Retinal pigment epithelial cell (primary cell): Measurements from ENCODE around the gene KMT2C.

Experiments
- DNase-seq: peaks from one replicate; pipeline ENCODE4 v3.0.0-alpha.2; 2010; ENCODE audit warnings: low read depth
- H3K4me3 ChIP-seq: 2 replicates; pipeline ENCODE4 v1.5.1; 2011; ENCODE audit warnings: mild to moderate bottlenecking, low read length, control low read depth, moderate library complexity
- TF ChIP-seq, protein P1 (sequence below): conservative IDR thresholded peaks from 2 replicates; pipeline ENCODE4 v1.5.1; 2011; ENCODE audit warnings: low read depth, low read length, control low read depth, inconsistent platforms

The KMT2C gene

DNA sequence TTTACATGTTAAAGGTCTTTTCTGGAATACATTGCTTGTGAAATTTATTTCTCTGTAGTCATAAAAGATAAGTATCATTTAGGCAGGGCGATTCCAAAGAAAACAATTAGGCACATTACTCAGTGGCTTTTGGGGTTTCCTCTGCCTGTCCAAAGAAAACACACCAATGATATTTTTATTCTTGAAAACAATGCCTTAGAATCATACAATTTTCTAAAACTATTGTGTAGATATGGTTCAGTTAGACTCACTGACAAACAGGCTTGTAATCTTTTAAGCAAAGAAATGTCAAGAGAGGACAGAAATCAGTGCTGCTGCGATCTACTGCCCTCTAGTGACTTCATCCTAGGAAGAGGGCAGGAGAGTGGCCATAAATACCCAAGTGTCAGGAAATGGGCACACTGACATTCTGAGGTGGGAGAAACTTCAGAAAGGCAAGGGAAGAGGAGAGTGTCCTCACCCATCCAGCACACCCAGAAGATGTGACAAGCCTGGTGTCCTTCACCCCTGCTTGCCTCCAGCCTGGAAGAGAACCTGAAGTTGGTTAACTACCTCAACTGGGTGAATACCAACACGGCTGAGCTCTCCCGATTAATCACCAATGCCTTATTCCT is 289.8 kb downstream of the KMT2C start:
- DNase-seq, result peak; percentile 11
- TF ChIP-seq, protein P1, sequence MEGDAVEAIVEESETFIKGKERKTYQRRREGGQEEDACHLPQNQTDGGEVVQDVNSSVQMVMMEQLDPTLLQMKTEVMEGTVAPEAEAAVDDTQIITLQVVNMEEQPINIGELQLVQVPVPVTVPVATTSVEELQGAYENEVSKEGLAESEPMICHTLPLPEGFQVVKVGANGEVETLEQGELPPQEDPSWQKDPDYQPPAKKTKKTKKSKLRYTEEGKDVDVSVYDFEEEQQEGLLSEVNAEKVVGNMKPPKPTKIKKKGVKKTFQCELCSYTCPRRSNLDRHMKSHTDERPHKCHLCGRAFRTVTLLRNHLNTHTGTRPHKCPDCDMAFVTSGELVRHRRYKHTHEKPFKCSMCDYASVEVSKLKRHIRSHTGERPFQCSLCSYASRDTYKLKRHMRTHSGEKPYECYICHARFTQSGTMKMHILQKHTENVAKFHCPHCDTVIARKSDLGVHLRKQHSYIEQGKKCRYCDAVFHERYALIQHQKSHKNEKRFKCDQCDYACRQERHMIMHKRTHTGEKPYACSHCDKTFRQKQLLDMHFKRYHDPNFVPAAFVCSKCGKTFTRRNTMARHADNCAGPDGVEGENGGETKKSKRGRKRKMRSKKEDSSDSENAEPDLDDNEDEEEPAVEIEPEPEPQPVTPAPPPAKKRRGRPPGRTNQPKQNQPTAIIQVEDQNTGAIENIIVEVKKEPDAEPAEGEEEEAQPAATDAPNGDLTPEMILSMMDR, result peak; percentile 76
- no peak overlapping the region for H3K4me3 ChIP-seq

DNA sequence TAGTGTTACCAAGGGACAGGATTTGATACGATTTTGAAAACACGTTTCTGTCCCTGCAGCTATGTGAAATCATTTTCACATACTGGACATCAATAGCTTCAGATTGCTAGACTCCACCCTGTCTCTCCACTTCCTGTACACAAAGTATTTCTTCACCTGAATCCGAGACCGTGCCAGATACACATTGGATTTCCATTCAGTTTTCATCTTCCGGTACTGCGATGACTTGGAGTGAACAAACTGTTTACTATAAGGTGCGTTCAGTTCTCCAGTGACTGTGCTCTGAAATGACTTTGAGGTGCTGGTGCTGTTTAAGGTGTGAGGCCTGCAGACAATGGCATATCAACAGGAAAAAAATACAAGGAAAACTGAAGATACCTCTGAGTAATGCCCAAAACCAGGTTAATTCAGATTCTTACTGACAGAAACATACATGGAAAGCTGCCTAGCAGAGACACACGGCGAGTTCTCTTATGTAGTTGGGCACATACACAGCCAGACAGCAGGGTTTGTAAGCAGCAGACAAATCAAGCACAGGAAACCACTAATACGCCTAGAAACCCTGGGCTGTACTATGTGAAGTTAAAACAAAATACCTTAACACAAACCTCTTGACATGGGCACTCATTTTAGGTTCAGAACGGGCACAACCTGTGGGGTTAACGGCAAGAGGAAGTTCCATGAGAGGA is 291.1 kb downstream of the KMT2C start:
- no peak overlapping the region for H3K4me3 ChIP-seq
- DNase-seq, result no peak

DNA sequence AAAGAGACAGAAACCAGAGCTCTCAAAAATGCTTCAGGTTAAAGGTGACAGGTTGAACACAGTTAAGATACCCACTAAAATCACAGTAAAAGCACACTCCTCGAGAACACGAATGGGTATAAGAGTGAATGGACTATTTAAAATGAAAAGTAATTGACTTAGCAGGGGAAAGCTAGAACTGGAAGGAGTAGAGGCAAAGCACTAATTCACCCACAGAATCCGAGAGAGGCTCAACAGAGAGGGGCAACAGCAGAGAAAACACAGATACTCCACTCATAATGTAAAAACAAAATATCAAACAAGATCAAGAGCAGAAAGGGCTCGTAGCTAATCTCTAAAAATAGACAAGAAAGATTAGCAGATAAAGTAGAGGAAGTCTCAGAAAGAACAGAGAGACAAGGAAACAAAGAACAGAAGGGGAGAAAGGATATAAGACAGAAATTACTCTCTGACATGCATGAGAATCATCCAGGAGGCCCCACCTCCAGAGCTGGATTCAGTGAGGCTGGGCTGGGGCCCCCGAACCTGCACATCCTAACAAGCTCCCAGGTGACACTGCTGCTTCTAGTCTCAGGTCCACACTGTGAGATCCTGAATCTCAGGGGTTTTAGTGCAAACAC is 292.7 kb downstream of the KMT2C start:
- no peak for DNase-seq
- no peak overlapping the region for H3K4me3 ChIP-seq
- TF ChIP-seq, protein P1, result no peak

More for the DNA sequence above, 291.1 kb downstream of the KMT2C start:
- TF ChIP-seq, protein P1, result no peak

DNA sequence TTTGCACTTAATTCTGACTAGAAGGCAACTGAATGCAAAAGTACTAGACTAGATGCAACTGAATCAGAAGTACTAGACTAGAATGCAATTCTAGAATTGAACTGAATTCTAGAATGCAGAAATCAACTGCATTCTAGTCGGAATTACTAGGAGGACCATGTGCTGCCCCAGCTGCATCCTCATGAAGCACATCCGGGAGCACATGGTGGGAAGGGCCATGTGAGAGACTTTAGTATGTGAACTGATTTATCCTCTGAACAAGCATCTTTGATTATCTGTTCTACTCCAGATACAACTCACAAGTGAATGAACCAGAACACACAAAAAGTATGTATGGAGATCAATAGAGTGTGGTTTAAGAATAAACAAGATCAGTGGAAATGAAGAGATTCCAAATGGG is 295.2 kb downstream of the KMT2C start:
- no peak overlapping the region for H3K4me3 ChIP-seq
- TF ChIP-seq, protein P1, result no peak
- DNase-seq, result no peak

DNA sequence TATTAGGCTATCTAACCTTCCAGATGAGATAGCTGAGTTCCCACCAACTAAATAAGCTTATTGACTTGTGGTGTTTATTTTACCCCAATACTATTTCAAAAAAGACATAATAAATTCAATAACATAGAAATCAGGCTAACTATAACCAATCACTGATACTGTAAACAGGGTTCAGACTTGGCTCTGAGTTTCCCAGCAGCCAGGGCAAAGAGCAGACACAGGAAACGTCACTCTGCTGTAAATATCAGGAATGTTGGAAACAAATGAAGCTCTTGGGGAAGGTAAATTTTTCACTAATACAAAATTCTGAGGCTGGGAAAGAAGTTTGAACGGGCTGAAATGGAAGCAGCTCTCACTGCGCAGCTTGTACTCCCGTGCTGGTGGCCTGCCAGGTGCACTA is 295.7 kb downstream of the KMT2C start:
- no peak overlapping the region for H3K4me3 ChIP-seq
- DNase-seq, result no peak
- TF ChIP-seq, protein P1, result no peak

DNA sequence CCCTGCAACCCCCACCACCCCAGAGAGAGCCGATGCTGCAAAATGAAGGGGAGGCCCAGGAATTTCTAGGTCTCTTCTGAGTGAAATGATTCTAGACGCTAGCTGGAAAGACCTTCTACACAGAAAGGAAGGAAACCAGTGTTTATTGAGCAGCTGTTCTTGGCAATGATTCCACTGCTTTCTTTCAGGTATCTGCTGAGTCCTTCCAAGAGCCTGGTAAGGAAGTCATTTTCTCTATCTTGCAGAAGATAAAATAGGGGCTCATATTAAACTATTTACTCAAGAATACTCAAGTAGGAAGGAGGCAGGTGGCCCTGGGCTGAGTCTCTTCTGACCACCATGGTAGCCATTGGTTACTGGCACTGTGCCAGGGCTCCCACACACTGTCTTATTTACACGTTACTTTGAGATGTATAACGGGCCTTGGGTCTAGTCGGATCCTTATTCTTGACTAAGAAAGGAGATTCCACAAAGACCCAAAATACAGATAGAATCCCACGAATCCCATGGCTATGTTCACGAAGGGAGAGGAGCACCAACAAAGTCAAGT is 298.3 kb downstream of the KMT2C start:
- DNase-seq, result no peak
- H3K4me3 ChIP-seq, result no peak overlapping the region
- TF ChIP-seq, protein P1, result no peak

DNA sequence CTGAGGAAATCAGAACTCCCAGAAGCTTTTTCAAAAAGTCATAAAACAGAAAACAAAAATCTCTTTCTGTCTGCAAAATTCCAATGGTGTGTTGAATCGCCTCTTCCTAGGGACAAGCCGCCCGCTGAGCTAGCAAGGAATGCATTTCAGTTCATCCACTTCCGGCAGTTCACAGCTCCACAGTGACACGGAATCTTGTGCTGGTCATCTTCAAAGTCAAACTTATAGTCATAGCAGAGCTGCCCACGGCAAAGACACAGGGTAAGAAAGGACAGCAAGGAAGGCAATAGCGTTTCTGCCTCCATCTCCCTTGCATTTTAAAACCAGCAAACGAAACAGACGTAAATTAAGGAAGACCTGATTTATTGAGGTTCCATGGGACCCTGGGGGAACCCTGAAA is 299.1 kb downstream of the KMT2C start:
- no peak for DNase-seq
- H3K4me3 ChIP-seq, result no peak overlapping the region
- TF ChIP-seq, protein P1, result no peak
